ENCODE data around the gene TMEM108.

Gene TMEM108

GRCh38 chr3:133238015-133238414, 199.8 kb downstream of the TMEM108 start:
- no peak for DNase-seq

GRCh38 chr3:133246119-133246518, 207.9 kb downstream of the TMEM108 start:
- no peak for DNase-seq

- DNase-seq, result no peak
These were observed 208.6 kb downstream of the TMEM108 start for GRCh38 chr3:133246773-133247172.

- no peak for DNase-seq
These were observed 210.2 kb downstream of the TMEM108 start for GRCh38 chr3:133248389-133248788.

- DNase-seq, result no peak
These were observed 211.3 kb downstream of the TMEM108 start for GRCh38 chr3:133249490-133249889.

GRCh38 chr3:133254151-133254550, 216.0 kb downstream of the TMEM108 start:
- DNase-seq, result no peak

GRCh38 chr3:133254716-133255115, 216.5 kb downstream of the TMEM108 start:
- no peak for DNase-seq

- no peak for DNase-seq
These were observed 218.7 kb downstream of the TMEM108 start for GRCh38 chr3:133256787-133257483.

GRCh38 chr3:133258358-133258757, 220.2 kb downstream of the TMEM108 start:
- no peak for DNase-seq

GRCh38 chr3:133259767-133260166, 221.6 kb downstream of the TMEM108 start:
- DNase-seq, result no peak

GRCh38 chr3:133262333-133262732, 224.1 kb downstream of the TMEM108 start:
- no peak for DNase-seq

- no peak for DNase-seq
These were observed 226.7 kb downstream of the TMEM108 start for GRCh38 chr3:133264920-133265319.

- DNase-seq, result no peak
These were observed 230.5 kb downstream of the TMEM108 start for GRCh38 chr3:133268726-133269134.

- no peak for DNase-seq
These were observed 231.2 kb downstream of the TMEM108 start for GRCh38 chr3:133269393-133269792.

GRCh38 chr3:133270631-133271030, 232.4 kb downstream of the TMEM108 start:
- no peak for DNase-seq

- DNase-seq, result no peak
These were observed 232.9 kb downstream of the TMEM108 start for GRCh38 chr3:133271042-133271441.

- DNase-seq, result no peak
These were observed 233.3 kb downstream of the TMEM108 start for GRCh38 chr3:133271539-133271938.

GRCh38 chr3:133273346-133273745, 235.2 kb downstream of the TMEM108 start:
- no peak for DNase-seq

- no peak for DNase-seq
These were observed 236.3 kb downstream of the TMEM108 start for GRCh38 chr3:133274477-133274876.

GRCh38 chr3:133276594-133276993, 238.4 kb downstream of the TMEM108 start:
- no peak for DNase-seq

- DNase-seq, result no peak
These were observed 239.6 kb downstream of the TMEM108 start for GRCh38 chr3:133277813-133278212.

GRCh38 chr3:133278260-133279043, 240.3 kb downstream of the TMEM108 start:
- DNase-seq, result no peak

GRCh38 chr3:133280586-133280985, 242.4 kb downstream of the TMEM108 start:
- DNase-seq, result no peak

- DNase-seq, result no peak
These were observed 244.0 kb downstream of the TMEM108 start for GRCh38 chr3:133282236-133282635.
